ENCODE data around the gene KANTR. TPM values are rescaled to one million over a fixed set of nuclear protein-coding genes. Genes with fewer than 3 reads are reported as not detected.

KANTR gene
- total and polyA plus RNA-seq, 12 donors = 2.1 to 12.6 (median 7.0) TPM

GRCh38 chrX:53115550-53115874, 21.6 kb downstream of the KANTR start:
- no peak for TF ChIP-seq CTCF (IDR thresholded peaks at IDR 0.05)
- peak overlapping the region in 6 of 10 donors; percentile 42 to 62 (median 51) for H3K27ac ChIP-seq
- H3K36me3 ChIP-seq = peaks cover 0 to 5% (median 0%) of the 10 kb centered on the region in 9 donors
- intact Hi-C loops (cut with DNase I) = no loop called here
- WGBS, 2 donors = 86 to 95% methylated on average over 2 of the region's 2 CpGs
- H3K27me3 ChIP-seq = peaks cover 0 to 12% (median 0%) of the 10 kb centered on the region in 7 donors
- peak in 2 of 8 donors; percentile 25 to 61 for ATAC-seq
- H3K4me3 ChIP-seq = no peak overlapping the region
- DNase-seq = no peak
- H3K4me1 ChIP-seq = peaks cover 0 to 8% (median 0%) of the 10 kb centered on the region in 9 donors
- no peaks in the 10 kb centered on the region for H3K9me3 ChIP-seq

- peak overlapping the region in 8 of 10 donors; percentile 32 to 62 (median 51) for H3K27ac ChIP-seq
- TF ChIP-seq CTCF (IDR thresholded peaks at IDR 0.05) = no peak
- peak in 7 of 8 donors; percentile 65 to 86 (median 71) for ATAC-seq
- DNase-seq = peak in 1 of 2 donors; percentile 10
- 26 to 67% methylated on average over 3 of the region's 3 CpGs for whole genome bisulfite sequencing, 2 donors
- H3K36me3 ChIP-seq = peaks cover 0 to 5% (median 0%) of the 10 kb centered on the region in 9 donors
- peaks cover 0 to 17% (median 0%) of the 10 kb centered on the region in 7 donors for H3K27me3 ChIP-seq
- H3K4me1 ChIP-seq = peaks cover 0 to 8% (median 0%) of the 10 kb centered on the region in 9 donors
- H3K9me3 ChIP-seq = no peaks in the 10 kb centered on the region
- intact Hi-C loops (cut with DNase I) = no loop called here
- peak overlapping the region in 3 of 10 donors; percentile 7 to 39 (median 11) for H3K4me3 ChIP-seq
Observed at GRCh38 chrX:53116101-53116500, 22.2 kb downstream of the KANTR start.

GRCh38 chrX:53122013-53122412, 28.1 kb downstream of the KANTR start:
- Histone ChIP-seq H3K9me3 (peaks cover 0 to 3% (median 0%) of the 10 kb centered on the region in 11 donors), H3K36me3 (no peaks in the 10 kb centered on the region), H3K27me3 (peaks cover 0 to 18% (median 0%) of the 10 kb centered on the region in 7 donors), H3K4me1 (peaks cover 0 to 4% (median 0%) of the 10 kb centered on the region in 9 donors), H3K27ac (no peak overlapping the region), H3K4me3 (no peak overlapping the region)
- DNase-seq = no peak
- no peak for TF ChIP-seq CTCF (IDR thresholded peaks at IDR 0.05)
- intact Hi-C loops (cut with DNase I) = no loop called here
- peak in 1 of 8 donors; percentile 29 for ATAC-seq
- 17 to 21% methylated on average over 1 of the region's 1 CpG for WGBS, 2 donors

- ATAC-seq = no peak
- Histone ChIP-seq H3K36me3 (no peaks in the 10 kb centered on the region), H3K27me3 (peaks cover 0 to 36% (median 0%) of the 10 kb centered on the region in 7 donors), H3K4me1 (peaks cover 0 to 4% (median 0%) of the 10 kb centered on the region in 9 donors), H3K9me3 (peaks cover 0 to 3% (median 0%) of the 10 kb centered on the region in 11 donors), H3K4me3 (no peak overlapping the region), H3K27ac (no peak overlapping the region)
- intact Hi-C loops (cut with DNase I) = no loop called here
- no peak for TF ChIP-seq CTCF (IDR thresholded peaks at IDR 0.05)
- DNase-seq = no peak
Observed at GRCh38 chrX:53125506-53125905, 31.6 kb downstream of the KANTR start.

All from heart right ventricle (tissue), 16 donors.